HL-60 (cell line): ENCODE results near the gene MVD.

ENCODE experiments used
- CTCF ChIP-seq: IDR thresholded peaks from one replicate; pipeline ENCODE4 v1.5.1; 2011; ENCODE audit warnings: low read length, control low read depth, inconsistent platforms; ENCODE audit not compliant: insufficient read depth
- GABPA ChIP-seq: IDR thresholded peaks from 2 replicates; pipeline ENCODE4 v1.6.1; 2012; ENCODE audit warnings: low read depth
- POLR2AphosphoS5 ChIP-seq: IDR thresholded peaks from 2 replicates; pipeline ENCODE4 v1.6.1; 2012; ENCODE audit warnings: low read depth
- REST ChIP-seq: IDR thresholded peaks from 2 replicates; pipeline ENCODE4 v1.6.1; 2012; ENCODE audit warnings: low read depth; ENCODE audit not compliant: insufficient replicate concordance
- SPI1 ChIP-seq: IDR thresholded peaks from 2 replicates; pipeline ENCODE4 v1.6.1; 2012; ENCODE audit warnings: low read depth, mild to moderate bottlenecking, borderline replicate concordance

GRCh38 chr16:88643644-88643932 is 19.3 kb downstream of the MVD start:
- TF ChIP-seq CTCF (no peak), GABPA (no peak), REST (no peak), POLR2AphosphoS5 (no peak), SPI1 (no peak)
